K562 (cell line): ENCODE data around the gene SH3YL1. TPM values are rescaled to one million over a fixed set of nuclear protein-coding genes. Genes with fewer than 3 reads are reported as not detected.

ENCODE experiments used
- ATAC-seq: fragments of 200-7000 bp; cut with Tn5 transposase; 3 replicates; pipeline ENCODE4 v1.9.1; 2020; ENCODE audit warnings: moderate library complexity
- BruUV-seq: library from RNA; stranded (reverse); fragments of 400-500 nt; replicated peaks from 2 replicates; lab custom pipeline; 2021; lab: Mats Ljungman, UMichigan
- CTCF ChIA-PET: fragments of 300-600 bp; formaldehyde crosslinking; extraction: SDS; loops from one replicate; lab custom pipeline; 2021; ENCODE audit warnings: low intra/inter-chr PET ratio; lab: Yijun Ruan, JAX
- POLR2A ChIA-PET: fragments of 300-600, 350-650 bp; sonication (Branson Sonifier 250); formaldehyde crosslinking; extraction: SDS; loops from one replicate; lab custom pipeline; 2021; ENCODE audit warnings: antibody characterized with exemption, inconsistent platforms; lab: Yijun Ruan, JAX
- DNase-seq, 4 experiments: peaks; one replicate each; pipeline versions ENCODE4 v3.0.0 to v3.0.0-alpha.2; 2011 to 2018; ENCODE audit warnings: low spot score in 3 of 4, mixed read lengths in 3 of 4; ENCODE audit errors: extremely low read depth in 1 of 4
- FAIRE-seq: peaks from 2 replicates; lab custom pipeline; 2011; peaks lifted over from hg19 to GRCh38; lab: Jason Lieb, UNC
- H2AFZ ChIP-seq: 2 replicates; pipeline ENCODE4 v1.6.0; 2011; ENCODE audit warnings: low read depth, low read length, control low read depth, inconsistent platforms
- H3K27ac ChIP-seq: fragments of 200-600 bp; 3 replicates; pipeline ENCODE4 v1.8.0; 2011; ENCODE audit warnings: low read depth, mild to moderate bottlenecking, control low read depth, inconsistent platforms, low read length, moderate library complexity, mixed read lengths; ENCODE audit errors: extremely low read depth
- H3K27me3 ChIP-seq, 2 experiments: fragments of 300-600 bp in 1 of 2; 2 replicates in 1 of 2; 3 replicates in 1 of 2; pipeline versions ENCODE4 v1.6.0 to v1.8.0; 2011; ENCODE audit warnings: inconsistent platforms in 2 of 2, low read length in 2 of 2, mild to moderate bottlenecking in 1 of 2, mixed read lengths in 1 of 2, moderate library complexity in 1 of 2; ENCODE audit not compliant: control insufficient read depth in 2 of 2, insufficient read depth in 2 of 2
- H3K36me3 ChIP-seq: fragments of 300-600 bp; 3 replicates; pipeline ENCODE4 v1.8.0; 2011; ENCODE audit warnings: mild to moderate bottlenecking, low read length, inconsistent platforms; ENCODE audit not compliant: control insufficient read depth, insufficient read depth
- H3K4me1 ChIP-seq, 2 experiments: fragments of 200-600 bp in 1 of 2; replicated peaks in 1 of 2; 2 replicates in 1 of 2; 3 replicates in 1 of 2; pipeline versions ENCODE4 v1.5.1 to v1.8.0; 2011; ENCODE audit warnings: inconsistent platforms in 2 of 2, low read length in 2 of 2, mild to moderate bottlenecking in 1 of 2, mixed read lengths in 1 of 2, moderate library complexity in 1 of 2; ENCODE audit not compliant: control insufficient read depth in 2 of 2, insufficient read depth in 2 of 2
- H3K4me2 ChIP-seq: 2 replicates; pipeline ENCODE4 v1.6.1; 2011; ENCODE audit warnings: low read length, control low read depth, inconsistent platforms, mixed read lengths; ENCODE audit not compliant: insufficient read depth
- H3K4me3 ChIP-seq: fragments of 200-600 bp; sonication (generic), shearing (Covaris generic); 2 replicates; pipeline ENCODE4 v1.5.1; 2016; ENCODE audit warnings: control low read depth, inconsistent platforms
- H3K79me2 ChIP-seq: fragments of 200-600 bp; 3 replicates; pipeline ENCODE4 v1.8.0; 2011; ENCODE audit warnings: low read length, inconsistent platforms; ENCODE audit not compliant: control insufficient read depth, insufficient read depth
- H3K9ac ChIP-seq, 2 experiments: 2 replicates each; pipeline versions ENCODE4 v1.6.0 to v1.6.1; 2011; ENCODE audit warnings: low read depth in 2 of 2, low read length in 2 of 2, control low read depth in 1 of 2, inconsistent platforms in 1 of 2, mild to moderate bottlenecking in 1 of 2, mixed read lengths in 1 of 2; ENCODE audit not compliant: insufficient read depth in 1 of 2
- H3K9me1 ChIP-seq: one replicate; pipeline ENCODE4 v1.6.0; 2011; ENCODE audit warnings: inconsistent platforms, mild to moderate bottlenecking, low read length, moderate library complexity; ENCODE audit not compliant: control insufficient read depth, insufficient read depth
- H3K9me3 ChIP-seq: replicated peaks from 2 replicates; pipeline ENCODE4 v1.5.1; 2011; ENCODE audit warnings: low read depth, low read length, inconsistent platforms; ENCODE audit not compliant: control insufficient read depth, insufficient read depth
- H4K20me1 ChIP-seq: replicated peaks from 2 replicates; pipeline ENCODE4 v1.6.1; 2011; ENCODE audit warnings: low read length, inconsistent platforms, mixed read lengths; ENCODE audit not compliant: control insufficient read depth, insufficient read depth
- CEBPB ChIP-seq: fragments of 450-650 bp; IDR thresholded peaks from 2 replicates; pipeline ENCODE4 v1.6.1; 2016; ENCODE audit warnings: missing genetic modification characterization, missing compliant biosample characterization
- DIDO1 ChIP-seq: fragments of 450-650 bp; IDR thresholded peaks from 2 replicates; pipeline ENCODE4 v1.6.1; 2016; ENCODE audit warnings: low read depth, missing biosample characterization, missing genetic modification characterization
- TAF9B ChIP-seq: fragments of 450-650 bp; IDR thresholded peaks from 2 replicates; pipeline ENCODE4 v1.6.1; 2018; ENCODE audit warnings: mild to moderate bottlenecking; ENCODE audit not compliant: partially characterized antibody
- ZNF133 ChIP-seq: fragments of 250-450 bp; sonication (Bioruptor Pico); IDR thresholded peaks from 2 replicates; pipeline ENCODE4 v1.4.0; 2020; ENCODE audit warnings: mild to moderate bottlenecking
- ZNF408 ChIP-seq: fragments of 250-450 bp; sonication (Bioruptor Pico); IDR thresholded peaks from 2 replicates; pipeline ENCODE4 v1.4.0; 2020; ENCODE audit warnings: low read depth, mild to moderate bottlenecking, moderate library complexity
- ZNF561 ChIP-seq: fragments of 450-650 bp; formaldehyde crosslinking; conservative IDR thresholded peaks from 2 replicates; pipeline ENCODE4 v1.4.0; 2020; ENCODE audit warnings: mild to moderate bottlenecking, moderate library complexity
- WGBS: fragments of 100-300 bp; shearing (Covaris generic); methylation state at CpG from one replicate; pipeline ENCODE4 v1.1.6; 2016; ENCODE audit warnings: low coverage, mixed read lengths; ENCODE audit not compliant: insufficient coverage; ENCODE audit errors: missing lambda C conversion rate; 5-methylcytosine and 5-hydroxymethylcytosine counted together
- in situ Hi-C: fragments of 300-500 bp; cut with MboI; formaldehyde crosslinking; loops from 4 replicates; pipeline ENCODE4 v1.15.0; 2018; ENCODE audit warnings: inconsistent platforms, mixed read lengths
- intact Hi-C: fragments of 100-400 bp; cut with micrococcal nuclease; formaldehyde crosslinking; loops from 2 replicates; pipeline ENCODE4 v1.14.2; 2022
- polyA plus RNA-seq, 8 experiments: library from polyadenylated mRNA; depleted of rRNA in 4 of 8; stranded (reverse) in 5 of 8; unstranded in 3 of 8; fragments of >200 nt; fragmentation: Nextera tagmentation in 2 of 8; fragmentation: Illumina TruSeq in 1 of 8; extraction: Ambion mirVana in 2 of 8; extraction: Trizol in 1 of 8; gene quantifications; 2 replicates each; pipeline versions ENCODE4 v1.2.1 to v1.2.3, GENCODE V29; 2011 to 2014; ENCODE audit warnings: inconsistent platforms in 1 of 8, missing spikeins in 1 of 8
- total RNA-seq, 7 experiments: library from RNA; depleted of rRNA in 6 of 7; stranded (reverse); fragments of >200 nt in 6 of 7; fragmentation: Illumina TruSeq in 2 of 7; extraction: Trizol in 2 of 7; gene quantifications; 2 replicates each; pipeline versions ENCODE4 v1.2.1 to v1.2.3, GENCODE V29; 2011 to 2021; ENCODE audit warnings: low replicate concordance in 1 of 7
- TF ChIP-seq, protein P1 (sequence below): fragments of 450-650 bp; formaldehyde crosslinking; IDR thresholded peaks from 2 replicates; pipeline ENCODE4 v1.4.0; 2020; ENCODE audit warnings: mild to moderate bottlenecking

The SH3YL1 gene
- total and polyA plus RNA-seq, 9 of the 15 experiments (the other 6 are each of a cell fraction or from before 2014, with no cell fraction given), result 3.9 to 7.8 (median 5.3) TPM

DNA sequence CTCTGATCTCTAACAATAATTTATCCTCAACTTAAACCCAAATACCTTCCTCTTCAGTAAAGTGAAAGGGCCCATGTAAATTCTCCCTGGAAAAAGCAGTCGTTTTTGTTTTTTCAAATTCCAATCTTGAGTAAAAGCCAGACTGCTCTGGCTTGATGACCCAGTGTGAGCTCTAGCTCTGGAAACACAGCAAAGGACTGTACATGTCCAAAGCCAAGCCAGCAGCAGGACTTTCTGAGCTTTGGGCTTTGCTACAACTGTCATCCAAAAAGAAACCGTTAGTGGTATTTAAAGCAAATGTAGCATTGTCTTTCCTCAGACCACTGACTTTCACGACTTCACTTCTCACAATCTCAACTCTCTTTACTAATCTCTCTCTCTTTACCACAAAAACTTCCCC is 25.4 kb downstream of the SH3YL1 start:
- ChIA-PET POLR2A (interaction anchor here (0.7 kb wide), 1 partner anchor 18 kb away, joined by 3 read pairs; no protein-coding TSS in a partner anchor), CTCF (no interaction called here)
- TF ChIP-seq ZNF408 (CRISPR knock-in tag), result no peak
- TF ChIP-seq ZNF561 (CRISPR knock-in tag), result no peak
- TF ChIP-seq TAF9B, result no peak
- no peak for TF ChIP-seq DIDO1
- TF ChIP-seq CEBPB (tag), result no peak
- TF ChIP-seq, protein P1, sequence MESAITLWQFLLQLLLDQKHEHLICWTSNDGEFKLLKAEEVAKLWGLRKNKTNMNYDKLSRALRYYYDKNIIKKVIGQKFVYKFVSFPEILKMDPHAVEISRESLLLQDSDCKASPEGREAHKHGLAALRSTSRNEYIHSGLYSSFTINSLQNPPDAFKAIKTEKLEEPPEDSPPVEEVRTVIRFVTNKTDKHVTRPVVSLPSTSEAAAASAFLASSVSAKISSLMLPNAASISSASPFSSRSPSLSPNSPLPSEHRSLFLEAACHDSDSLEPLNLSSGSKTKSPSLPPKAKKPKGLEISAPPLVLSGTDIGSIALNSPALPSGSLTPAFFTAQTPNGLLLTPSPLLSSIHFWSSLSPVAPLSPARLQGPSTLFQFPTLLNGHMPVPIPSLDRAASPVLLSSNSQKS (CRISPR knock-in tag), result no peak
- TF ChIP-seq ZNF133 (CRISPR knock-in tag), result no peak
- no peaks in the 10 kb centered on the region for H3K79me2 ChIP-seq
- FAIRE-seq (no peak), DNase-seq (no peak), ATAC-seq (no peak)
- H4K20me1 ChIP-seq, result no peaks in the 10 kb centered on the region
- H3K9me1 ChIP-seq, result no peaks in the 10 kb centered on the region
- H3K9ac ChIP-seq, result no peak overlapping the region
- 0% methylated on average over 3 of the region's 3 CpGs for WGBS
- no peak overlapping the region for H3K4me2 ChIP-seq
- H3K27ac ChIP-seq, result no peak overlapping the region
- no peaks in the 10 kb centered on the region for H3K9me3 ChIP-seq
- intact Hi-C loops (no loop called here), in situ Hi-C loops (no loop called here)
- H3K36me3 ChIP-seq, result no peaks in the 10 kb centered on the region
- H3K4me1 ChIP-seq, result no peaks in the 10 kb centered on the region
- no peak overlapping the region for H3K4me3 ChIP-seq
- H3K27me3 ChIP-seq, result peaks cover 0 to 5% of the 10 kb centered on the region in 2 experiments; a peak in 1 of 5 replicates
- BruUV-seq, result no TSS peak
- no peak overlapping the region for H2AFZ ChIP-seq
